ENCODE measurements around the gene ABCC6.

ABCC6 gene

DNA sequence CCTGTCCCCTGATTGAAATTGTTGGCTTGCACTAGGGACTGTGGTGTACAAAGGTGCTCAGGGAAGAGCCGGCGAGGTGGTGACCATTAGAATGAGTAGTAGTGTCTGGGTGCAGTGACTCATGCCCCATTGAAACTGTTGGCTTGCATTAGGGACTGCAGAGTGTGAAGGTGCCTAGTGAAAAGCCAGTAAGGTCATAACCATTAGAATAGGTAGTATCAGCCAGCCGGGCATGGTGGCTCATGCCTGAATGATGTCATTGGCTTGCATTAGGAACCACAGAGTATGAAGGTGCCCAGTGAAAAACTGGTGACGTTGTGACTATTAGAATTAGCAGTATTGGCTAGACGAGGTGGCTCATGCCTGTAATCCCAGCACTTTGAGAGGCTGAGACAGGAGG, 78.9 kb downstream of the ABCC6 start:
- no peak overlapping the region for H3K4me3 ChIP-seq (ENCODE audit: low read depth, low read length)
- TF ChIP-seq, protein P1, sequence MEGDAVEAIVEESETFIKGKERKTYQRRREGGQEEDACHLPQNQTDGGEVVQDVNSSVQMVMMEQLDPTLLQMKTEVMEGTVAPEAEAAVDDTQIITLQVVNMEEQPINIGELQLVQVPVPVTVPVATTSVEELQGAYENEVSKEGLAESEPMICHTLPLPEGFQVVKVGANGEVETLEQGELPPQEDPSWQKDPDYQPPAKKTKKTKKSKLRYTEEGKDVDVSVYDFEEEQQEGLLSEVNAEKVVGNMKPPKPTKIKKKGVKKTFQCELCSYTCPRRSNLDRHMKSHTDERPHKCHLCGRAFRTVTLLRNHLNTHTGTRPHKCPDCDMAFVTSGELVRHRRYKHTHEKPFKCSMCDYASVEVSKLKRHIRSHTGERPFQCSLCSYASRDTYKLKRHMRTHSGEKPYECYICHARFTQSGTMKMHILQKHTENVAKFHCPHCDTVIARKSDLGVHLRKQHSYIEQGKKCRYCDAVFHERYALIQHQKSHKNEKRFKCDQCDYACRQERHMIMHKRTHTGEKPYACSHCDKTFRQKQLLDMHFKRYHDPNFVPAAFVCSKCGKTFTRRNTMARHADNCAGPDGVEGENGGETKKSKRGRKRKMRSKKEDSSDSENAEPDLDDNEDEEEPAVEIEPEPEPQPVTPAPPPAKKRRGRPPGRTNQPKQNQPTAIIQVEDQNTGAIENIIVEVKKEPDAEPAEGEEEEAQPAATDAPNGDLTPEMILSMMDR (IDR thresholded peaks at IDR 0.05; ENCODE audit: low read depth, low read length, missing control alignments) = no peak
- in situ Hi-C loops (cut with HindIII; ENCODE audit: low sequenced_read_pairs) = loop anchor here (5.0 kb wide), 1 partner anchor 43 kb away; no protein-coding TSS in a partner anchor
- no peak for DNase-seq (ENCODE audit: low read depth)

DNA sequence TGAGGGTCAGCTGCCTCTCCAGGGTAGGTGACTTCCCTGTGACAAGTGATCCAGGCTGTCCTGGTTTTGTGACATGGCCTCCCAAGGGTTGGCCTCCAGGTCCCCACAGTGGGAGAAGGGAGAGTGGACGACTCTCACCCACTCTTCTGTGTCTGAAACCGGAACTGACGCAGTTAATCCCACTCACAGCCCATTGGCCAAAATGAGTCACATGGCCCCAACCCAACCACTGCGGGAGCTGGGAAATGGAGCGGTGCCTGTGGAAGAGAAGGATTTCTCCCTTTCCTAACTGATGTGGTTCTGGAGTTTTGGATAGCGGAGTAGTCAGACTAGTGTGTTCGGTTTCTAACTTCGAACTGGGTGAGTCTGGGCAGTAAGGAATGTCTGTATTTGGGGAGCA, 79.4 kb downstream of the ABCC6 start:
- TF ChIP-seq, protein P1 (IDR thresholded peaks at IDR 0.05; ENCODE audit: low read depth, low read length, missing control alignments) = no peak
- in situ Hi-C loops (cut with HindIII; ENCODE audit: low sequenced_read_pairs) = loop anchor here (5.0 kb wide), 1 partner anchor 43 kb away; no protein-coding TSS in a partner anchor
- DNase-seq (ENCODE audit: low read depth) = no peak
- H3K4me3 ChIP-seq (ENCODE audit: low read depth, low read length) = no peak overlapping the region

DNA sequence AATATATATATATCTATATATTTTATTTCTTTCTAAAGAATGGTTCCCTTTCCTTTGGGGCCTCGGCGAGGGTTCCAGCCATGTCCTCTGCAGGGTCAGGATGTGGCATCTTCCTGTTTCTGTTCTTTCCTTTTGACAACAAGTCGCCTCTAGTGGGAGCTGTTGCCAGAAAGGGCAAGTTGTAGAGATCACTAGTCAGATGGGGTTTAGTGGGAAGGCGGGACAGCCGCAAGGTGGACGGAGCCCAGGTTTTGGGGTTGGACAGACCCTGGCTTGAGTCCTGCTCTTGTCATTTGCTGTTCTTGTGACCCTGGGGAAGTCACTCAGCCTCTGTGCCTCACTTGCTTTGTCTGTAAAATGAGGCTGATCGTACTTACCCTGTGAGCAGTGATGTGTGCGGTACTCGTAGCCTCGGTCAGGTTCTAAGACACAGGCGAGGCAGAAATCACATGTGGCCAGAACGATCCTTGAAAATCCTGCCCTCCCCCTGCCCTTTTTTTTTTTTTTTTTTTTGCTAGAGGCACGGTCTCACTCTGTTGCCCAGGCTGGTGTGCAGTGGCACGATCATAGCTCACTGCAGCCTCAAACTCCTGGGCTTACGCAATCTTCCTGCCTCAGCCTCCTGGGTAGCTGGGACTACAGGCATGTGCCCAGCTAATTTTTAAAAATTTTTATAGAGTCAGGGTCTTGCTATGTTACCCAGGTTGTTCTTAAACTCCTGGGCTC, 80.1 kb downstream of the ABCC6 start:
- DNase-seq (ENCODE audit: low read depth) = no peak
- in situ Hi-C loops (cut with HindIII; ENCODE audit: low sequenced_read_pairs) = loop anchor here (5.0 kb wide), 1 partner anchor 44 kb away; no protein-coding TSS in a partner anchor
- TF ChIP-seq, protein P1 (IDR thresholded peaks at IDR 0.05; ENCODE audit: low read depth, low read length, missing control alignments) = peak; percentile 37
- H3K4me3 ChIP-seq (ENCODE audit: low read depth, low read length) = no peak overlapping the region

DNA sequence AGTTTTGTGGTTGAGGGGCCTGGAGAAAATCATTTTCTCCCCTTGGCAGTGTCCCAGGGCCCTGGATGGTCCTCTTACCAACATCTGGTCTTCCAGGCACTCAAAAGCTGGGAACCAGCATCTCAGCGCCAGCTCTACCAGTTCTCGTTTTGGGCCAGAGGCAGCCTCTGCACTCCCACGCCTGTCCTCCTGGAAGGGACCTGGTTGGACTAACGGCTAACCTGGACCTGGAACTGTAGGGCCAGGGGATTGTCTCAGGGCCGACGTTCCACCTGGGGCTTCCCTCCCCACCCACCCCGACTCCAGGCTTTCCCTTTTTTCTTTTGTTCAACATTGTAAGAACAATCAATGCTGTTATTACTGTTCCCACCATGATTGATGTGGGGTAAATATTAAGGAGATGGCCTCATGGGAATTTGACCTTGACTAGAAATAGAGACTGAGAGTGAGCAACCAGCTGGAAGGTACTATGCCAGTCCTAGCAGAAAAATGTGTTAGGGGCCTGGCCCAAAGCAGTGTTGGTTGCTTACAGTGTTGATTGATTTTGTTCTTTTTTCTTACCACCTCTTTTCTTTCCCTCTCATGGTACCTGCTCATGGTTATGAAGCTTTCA, 81.4 kb downstream of the ABCC6 start:
- TF ChIP-seq, protein P1 (IDR thresholded peaks at IDR 0.05; ENCODE audit: low read depth, low read length, missing control alignments) = no peak
- DNase-seq (ENCODE audit: low read depth) = no peak
- H3K4me3 ChIP-seq (ENCODE audit: low read depth, low read length) = no peak overlapping the region
- in situ Hi-C loops (cut with HindIII; ENCODE audit: low sequenced_read_pairs) = loop anchor here (5.0 kb wide), 1 partner anchor 45 kb away; no protein-coding TSS in a partner anchor

DNA sequence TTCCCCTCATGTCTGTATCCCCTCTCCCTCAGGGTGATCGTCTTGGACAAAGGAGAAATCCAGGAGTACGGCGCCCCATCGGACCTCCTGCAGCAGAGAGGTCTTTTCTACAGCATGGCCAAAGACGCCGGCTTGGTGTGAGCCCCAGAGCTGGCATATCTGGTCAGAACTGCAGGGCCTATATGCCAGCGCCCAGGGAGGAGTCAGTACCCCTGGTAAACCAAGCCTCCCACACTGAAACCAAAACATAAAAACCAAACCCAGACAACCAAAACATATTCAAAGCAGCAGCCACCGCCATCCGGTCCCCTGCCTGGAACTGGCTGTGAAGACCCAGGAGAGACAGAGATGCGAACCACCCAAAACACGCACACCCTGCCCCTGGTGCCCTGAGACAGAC, 82.2 kb downstream of the ABCC6 start:
- in situ Hi-C loops (cut with HindIII; ENCODE audit: low sequenced_read_pairs) = loop anchor here (5.0 kb wide), 1 partner anchor 46 kb away; no protein-coding TSS in a partner anchor
- DNase-seq (ENCODE audit: low read depth) = no peak
- H3K4me3 ChIP-seq (ENCODE audit: low read depth, low read length) = no peak overlapping the region
- TF ChIP-seq, protein P1 (IDR thresholded peaks at IDR 0.05; ENCODE audit: low read depth, low read length, missing control alignments) = no peak

DNA sequence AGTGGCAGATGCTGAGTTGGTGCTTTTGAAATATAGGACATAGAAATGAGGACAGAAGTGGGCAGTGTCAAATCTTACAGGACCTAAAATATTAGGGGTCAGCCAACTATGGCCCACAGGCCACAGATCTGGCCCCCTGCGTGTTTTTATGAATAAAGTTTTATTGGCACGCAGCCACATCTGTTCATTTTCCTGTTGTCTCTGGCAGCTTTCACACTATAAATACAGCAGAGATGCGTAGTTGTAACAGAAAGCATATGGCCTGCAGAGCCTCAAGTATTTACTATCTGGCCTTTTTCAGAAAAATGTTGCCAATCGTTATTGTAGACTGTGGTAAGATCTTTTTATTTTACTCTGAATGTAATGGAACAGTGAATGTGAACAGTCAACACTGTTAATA, 82.8 kb downstream of the ABCC6 start:
- no peak for DNase-seq (ENCODE audit: low read depth)
- TF ChIP-seq, protein P1 (IDR thresholded peaks at IDR 0.05; ENCODE audit: low read depth, low read length, missing control alignments) = no peak
- H3K4me3 ChIP-seq (ENCODE audit: low read depth, low read length) = no peak overlapping the region
- in situ Hi-C loops (cut with HindIII; ENCODE audit: low sequenced_read_pairs) = loop anchor here (5.0 kb wide), 1 partner anchor 47 kb away; no protein-coding TSS in a partner anchor

Measured in astrocyte of the cerebellum (primary cell).